NCI-H146 treated with DMSO at 0.1 percent for 48 hours (cell line): ENCODE data around the gene EIF3K.
A peak's percentile ranks its signal among the peaks of the same experiment; 100 is the strongest.

Experiments
- DNase-seq: peaks from one replicate; lab custom pipeline; 2025; ENCODE audit not compliant: unreplicated experiment; lab: John Stamatoyannopoulos, UW

EIF3K gene

DNA sequence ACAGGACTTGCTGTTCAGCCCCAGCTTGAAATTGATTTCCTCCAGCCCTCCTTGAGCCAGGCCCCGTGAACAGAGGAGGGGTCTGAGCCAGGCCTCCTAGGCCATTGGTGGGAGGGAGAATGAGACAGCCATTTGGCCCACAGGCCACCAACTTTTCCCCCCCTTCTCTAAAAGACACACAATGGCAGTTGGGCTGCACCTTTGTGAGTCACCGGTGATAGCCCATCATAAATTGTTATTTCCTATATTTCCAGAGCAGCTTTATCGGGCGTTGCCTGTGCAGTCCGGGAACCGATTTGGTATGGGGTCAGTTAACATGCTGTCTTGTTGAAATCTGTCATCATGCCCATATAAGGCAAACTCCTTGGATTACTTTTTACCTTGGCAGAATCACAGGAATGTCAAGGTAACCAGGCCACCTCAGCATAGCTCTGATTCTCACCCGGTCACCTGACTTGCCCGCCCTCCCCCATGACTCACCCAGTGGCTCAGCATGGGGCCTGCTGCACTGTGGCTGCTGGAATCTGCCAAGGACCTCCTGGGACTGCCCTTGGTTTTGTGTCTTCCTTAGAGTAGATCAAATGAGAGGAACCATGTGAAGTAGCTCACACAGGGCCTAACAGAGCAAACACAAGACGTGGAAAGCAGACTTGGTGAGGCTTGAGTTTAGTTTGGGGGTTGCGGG, 64.5 kb downstream of the EIF3K start:
- DNase-seq, result peak; percentile 27

DNA sequence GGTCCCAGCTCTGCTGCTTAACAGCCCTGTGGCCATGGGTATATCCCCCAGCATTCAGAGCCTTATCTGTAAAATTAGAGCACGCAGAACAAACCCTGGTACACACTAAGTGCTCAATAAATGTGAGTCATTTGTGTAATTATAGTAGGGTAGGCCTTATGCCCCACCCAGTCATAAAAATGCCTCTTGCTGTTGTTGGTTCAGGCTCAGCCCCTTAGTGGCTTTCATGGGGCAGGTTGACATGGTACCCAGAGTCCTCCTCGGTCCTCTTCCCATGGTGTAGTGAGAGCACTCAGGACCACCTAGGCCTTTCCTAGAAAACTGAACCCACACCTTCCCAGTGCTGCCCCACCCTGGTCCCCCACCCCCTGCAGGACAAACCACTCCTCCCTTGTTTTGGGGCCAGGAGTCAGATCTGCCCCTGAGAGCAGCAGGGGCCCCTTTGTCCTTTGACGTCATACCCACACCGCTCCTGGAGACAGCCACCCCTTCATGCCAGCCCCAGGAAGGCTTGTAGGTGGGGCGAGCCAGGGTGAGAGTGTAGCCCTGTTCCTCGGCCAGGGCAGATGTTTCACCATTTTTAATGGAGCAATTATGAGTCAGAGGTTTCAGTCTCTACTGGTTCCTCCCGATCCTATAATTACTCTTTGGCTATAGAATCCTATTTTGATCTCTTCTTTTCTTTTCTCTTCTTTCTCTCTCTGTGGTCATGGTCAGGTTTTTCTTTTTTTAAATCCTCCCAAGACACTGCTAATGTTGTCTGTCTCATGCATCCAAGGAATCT, 65.3 kb downstream of the EIF3K start:
- DNase-seq, result peak; percentile 58

- no peak for DNase-seq
Measured at GRCh38 chr19:38684862-38685665, 66.1 kb downstream of the EIF3K start.

- DNase-seq, result no peak
Measured at GRCh38 chr19:38685666-38686529, 66.9 kb downstream of the EIF3K start.

GRCh38 chr19:38686530-38686888, 67.5 kb downstream of the EIF3K start:
- no peak for DNase-seq
